HCT116 (cell line): Measurements from ENCODE around the gene PRM1. TPM values are rescaled to one million over a fixed set of nuclear protein-coding genes. Genes with fewer than 3 reads are reported as not detected.

ENCODE experiments used
- ATAC-seq: fragments of 200-7000 bp; cut with Tn5 transposase; 2 replicates; pipeline ENCODE4 v1.9.1; 2020; ENCODE audit warnings: mild to moderate bottlenecking, moderate library complexity
- BruUV-seq: library from RNA; stranded (reverse); fragments of 400-500 nt; replicated peaks from 2 replicates; lab custom pipeline; 2021; lab: Mats Ljungman, UMichigan
- CTCF ChIA-PET: fragments of 300-600 bp; sonication (Branson Sonifier 250); formaldehyde crosslinking; loops from one replicate; lab custom pipeline; 2021; ENCODE audit warnings: antibody characterized with exemption; lab: Charles Lee
- POLR2A ChIA-PET: fragments of 300-600, 350-600 bp; sonication (Branson Sonifier 250); formaldehyde crosslinking; loops from one replicate; lab custom pipeline; 2021; ENCODE audit warnings: antibody characterized with exemption; lab: Charles Lee
- RAD21 ChIA-PET, 2 experiments: fragments of 300-600 bp; sonication (Branson Sonifier 250); formaldehyde crosslinking; loops; one replicate each; lab custom pipeline; 2023; ENCODE audit warnings: low total read pairs in 2 of 2; ENCODE audit not compliant: uncharacterized antibody in 2 of 2, unreplicated experiment in 2 of 2, low non-redundant PET in 1 of 2; lab: Charles Lee
- DNase-seq: peaks from one replicate; pipeline ENCODE4 v3.0.0-alpha.2; 2010; ENCODE audit warnings: low read depth, low spot score
- H2AFZ ChIP-seq: fragments of 200-600 bp; shearing (Covaris generic), sonication (generic); 2 replicates; pipeline ENCODE4 v1.6.1; 2017; ENCODE audit warnings: low read depth, mixed run types, mixed read lengths, antibody characterized with exemption, low read length; ENCODE audit not compliant: poor library complexity, severe bottlenecking
- H3K27ac ChIP-seq: 2 replicates; pipeline ENCODE4 v1.5.1; 2012; ENCODE audit warnings: low read depth, low read length
- H3K27me3 ChIP-seq: fragments of 200-600 bp; sonication (generic); 2 replicates; pipeline ENCODE4 v1.6.1; 2016; ENCODE audit warnings: mixed run types, low read length, mixed read lengths; ENCODE audit not compliant: insufficient read depth
- H3K36me3 ChIP-seq, 2 experiments: fragments of 200-500 bp in 1 of 2; fragments of 200-600 bp in 1 of 2; sonication (Bioruptor generic) in 1 of 2; sonication (generic) in 1 of 2; 2 replicates each; pipeline versions ENCODE4 v1.5.1 to v1.6.1; 2014 to 2016; ENCODE audit warnings: low read length in 2 of 2, inconsistent platforms in 1 of 2, mixed read lengths in 1 of 2, mixed run types in 1 of 2; ENCODE audit not compliant: insufficient read depth in 2 of 2, control insufficient read depth in 1 of 2
- H3K4me1 ChIP-seq, 2 experiments: fragments of 200-600 bp in 1 of 2; sonication (generic) in 1 of 2; 2 replicates each; pipeline versions ENCODE4 v1.5.1 to v1.6.1; 2012 to 2017; ENCODE audit warnings: low read length in 2 of 2, inconsistent platforms in 1 of 2, mild to moderate bottlenecking in 1 of 2, mixed read lengths in 1 of 2, mixed run types in 1 of 2, moderate library complexity in 1 of 2; ENCODE audit not compliant: insufficient read depth in 2 of 2, control insufficient read depth in 1 of 2
- H3K4me2 ChIP-seq: fragments of 200-600 bp; sonication (generic); 2 replicates; pipeline ENCODE4 v1.6.1; 2017; ENCODE audit warnings: mixed run types, low read length, mixed read lengths
- H3K4me3 ChIP-seq, 2 experiments: fragments of 200-600 bp in 1 of 2; sonication (generic) in 1 of 2; replicated peaks in 1 of 2; 2 replicates each; pipeline ENCODE4 v1.5.1; 2011 to 2016; ENCODE audit warnings: low read length in 2 of 2, control low read depth in 1 of 2, low read depth in 1 of 2, mild to moderate bottlenecking in 1 of 2, mixed read lengths in 1 of 2, mixed run types in 1 of 2
- H3K79me2 ChIP-seq: fragments of 200-600 bp; sonication (generic); 2 replicates; pipeline ENCODE4 v1.6.1; 2017; ENCODE audit warnings: mild to moderate bottlenecking, mixed run types, low read length, moderate library complexity, mixed read lengths; ENCODE audit not compliant: insufficient read depth
- H3K9ac ChIP-seq: fragments of 200-600 bp; sonication (generic); 2 replicates; pipeline ENCODE4 v1.6.1; 2016; ENCODE audit warnings: low read length, mixed read lengths
- H3K9me2 ChIP-seq: fragments of 200-600 bp; sonication (generic), shearing (Covaris generic); 2 replicates; pipeline ENCODE4 v1.6.1; 2017; ENCODE audit warnings: mixed run types, mild to moderate bottlenecking, moderate library complexity; ENCODE audit not compliant: insufficient read depth
- H3K9me3 ChIP-seq, 2 experiments: fragments of 200-500 bp in 1 of 2; fragments of 200-600 bp in 1 of 2; sonication (Bioruptor generic) in 1 of 2; sonication (generic) in 1 of 2; 2 replicates each; pipeline ENCODE4 v1.6.1; 2014 to 2017; ENCODE audit warnings: low read length in 2 of 2, mixed read lengths in 2 of 2, inconsistent platforms in 1 of 2, low read depth in 1 of 2, mild to moderate bottlenecking in 1 of 2, mixed run types in 1 of 2, moderate library complexity in 1 of 2; ENCODE audit not compliant: control insufficient read depth in 1 of 2, insufficient read depth in 1 of 2
- H4K20me1 ChIP-seq: fragments of 200-600 bp; sonication (generic), shearing (Covaris generic); 2 replicates; pipeline ENCODE4 v1.6.1; 2017; ENCODE audit warnings: mixed run types, mild to moderate bottlenecking, moderate library complexity; ENCODE audit not compliant: insufficient read depth
- CTCF ChIP-seq, 3 experiments: fragments of 200-600 bp in 1 of 3; sonication (generic) in 1 of 3; IDR thresholded peaks in 2 of 3; conservative IDR thresholded peaks in 1 of 3; 2 replicates each; pipeline ENCODE4 v1.5.1; 2012 to 2017; ENCODE audit warnings: low read depth in 2 of 3, low read length in 2 of 3, antibody characterized with exemption in 1 of 3, borderline replicate concordance in 1 of 3, control low read depth in 1 of 3, mild to moderate bottlenecking in 1 of 3, mixed read lengths in 1 of 3, mixed run types in 1 of 3, moderate library complexity in 1 of 3; ENCODE audit not compliant: insufficient read depth in 1 of 3
- ELF1 ChIP-seq: IDR thresholded peaks from 2 replicates; pipeline ENCODE4 v1.6.1; 2012; ENCODE audit warnings: low read depth, borderline replicate concordance
- EZH2 ChIP-seq: fragments of 200-600 bp; sonication (generic); IDR thresholded peaks from 2 replicates; pipeline ENCODE4 v1.6.1; 2017; ENCODE audit warnings: antibody characterized with exemption, mixed run types
- FOSL1 ChIP-seq: IDR thresholded peaks from 2 replicates; pipeline ENCODE4 v1.6.1; 2012; ENCODE audit warnings: low read depth
- JUND ChIP-seq: IDR thresholded peaks from 2 replicates; pipeline ENCODE4 v1.6.1; 2012
- POLR2A ChIP-seq: IDR thresholded peaks from 2 replicates; pipeline ENCODE4 v1.7.0; 2011; ENCODE audit warnings: borderline replicate concordance; ENCODE audit not compliant: insufficient read depth, insufficient read length; ENCODE audit errors: extremely low read depth
- SIN3A ChIP-seq: IDR thresholded peaks from 2 replicates; pipeline ENCODE4 v1.6.1; 2012; ENCODE audit warnings: low read depth
- TCF7L2 ChIP-seq: IDR thresholded peaks from 2 replicates; pipeline ENCODE4 v1.7.0; 2011; ENCODE audit warnings: borderline replicate concordance, inconsistent platforms; ENCODE audit not compliant: insufficient read depth, insufficient read length; ENCODE audit errors: extremely low read depth
- YY1 ChIP-seq: IDR thresholded peaks from 2 replicates; pipeline ENCODE4 v1.6.1; 2011; ENCODE audit warnings: low read length, low read depth, moderate library complexity, mild to moderate bottlenecking; ENCODE audit not compliant: insufficient replicate concordance; ENCODE audit errors: extremely low read depth
- ZFX ChIP-seq: fragments of 450-650 bp; IDR thresholded peaks from 2 replicates; pipeline ENCODE4 v1.6.1; 2017
- intact Hi-C: fragments of 100-400 bp; cut with micrococcal nuclease; formaldehyde crosslinking; loops from 2 replicates; pipeline ENCODE4 v1.10.0; 2022
- total RNA-seq: library from RNA; stranded (reverse); gene quantifications from one replicate; pipeline ENCODE4 v1.2.1, GENCODE V29; 2021; ENCODE audit not compliant: unreplicated experiment
- TF ChIP-seq, protein P1 (sequence below): IDR thresholded peaks from 2 replicates; pipeline ENCODE4 v1.6.1; 2012
- TF ChIP-seq, protein P2 (sequence below): IDR thresholded peaks from 2 replicates; pipeline ENCODE4 v1.6.1; 2012

Gene PRM1
- total RNA-seq, 1 experiment from 2014 or later, result not detected

- no TSS peak for BruUV-seq
- no peaks in the 10 kb centered on the region for H3K36me3 ChIP-seq
- H3K27ac ChIP-seq, result no peak overlapping the region
- H3K79me2 ChIP-seq, result no peaks in the 10 kb centered on the region
- H4K20me1 ChIP-seq, result no peaks in the 10 kb centered on the region
- RAD21 ChIA-PET, result no interaction called here
- H3K9me2 ChIP-seq, result no peaks in the 10 kb centered on the region
- no peaks in the 10 kb centered on the region for H3K27me3 ChIP-seq
- H3K4me1 ChIP-seq, result no peaks in the 10 kb centered on the region
- POLR2A ChIA-PET, result no interaction called here
- DNase-seq (no peak), ATAC-seq (no peak)
- TF ChIP-seq, protein P1, sequence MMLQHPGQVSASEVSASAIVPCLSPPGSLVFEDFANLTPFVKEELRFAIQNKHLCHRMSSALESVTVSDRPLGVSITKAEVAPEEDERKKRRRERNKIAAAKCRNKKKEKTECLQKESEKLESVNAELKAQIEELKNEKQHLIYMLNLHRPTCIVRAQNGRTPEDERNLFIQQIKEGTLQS, result no peak
- TF ChIP-seq SIN3A, result no peak
- no peak for TF ChIP-seq TCF7L2
- no peak for TF ChIP-seq POLR2A
- no peak for TF ChIP-seq YY1
- TF ChIP-seq, protein P2, sequence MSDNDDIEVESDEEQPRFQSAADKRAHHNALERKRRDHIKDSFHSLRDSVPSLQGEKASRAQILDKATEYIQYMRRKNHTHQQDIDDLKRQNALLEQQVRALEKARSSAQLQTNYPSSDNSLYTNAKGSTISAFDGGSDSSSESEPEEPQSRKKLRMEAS, result no peak
- TF ChIP-seq JUND, result no peak
- TF ChIP-seq ELF1, result no peak
- no peak for TF ChIP-seq CTCF (IDR thresholded peaks at IDR 0.05 in 2 of 3, conservative IDR thresholded peaks at IDR 0.05 in 1 of 3; ENCODE audit: borderline replicate concordance in 1 of 3, insufficient read depth in 1 of 3, low read depth in 2 of 3, low read length in 2 of 3)
- TF ChIP-seq ZFX, result no peak
- no peak for TF ChIP-seq EZH2
- TF ChIP-seq FOSL1, result no peak
- intact Hi-C loops, result no loop called here
- CTCF ChIA-PET, result no interaction called here
- no peak overlapping the region for H3K9ac ChIP-seq
- H3K4me2 ChIP-seq, result no peak overlapping the region
- no peak overlapping the region for H3K4me3 ChIP-seq
- H2AFZ ChIP-seq, result no peak overlapping the region
- no peaks in the 10 kb centered on the region for H3K9me3 ChIP-seq
Measured at GRCh38 chr16:11295672-11296071, 14.5 kb upstream of the PRM1 start.
